ENCODE data around the gene BTBD9.
"Not testable (repeated sequence)": the region's sequence is repeated elsewhere in the genome, so short reads cannot be mapped to it uniquely, and the experiment has no call there.

The BTBD9 gene

GRCh38 chr6:38427492-38428210, 212.1 kb downstream of the BTBD9 start:
- in situ Hi-C loops (cut with HindIII; ENCODE audit: low sequenced_read_pairs) = no loop called here
- H3K4me3 ChIP-seq (ENCODE audit: low read depth, low read length) = no peak overlapping the region
- DNase-seq (ENCODE audit: low read depth) = no peak
- no peak for TF ChIP-seq CTCF (IDR thresholded peaks at IDR 0.05; ENCODE audit: low read depth, low read length, missing control alignments)

- DNase-seq (ENCODE audit: low read depth); in situ Hi-C loops (cut with HindIII; ENCODE audit: low sequenced_read_pairs); H3K4me3 ChIP-seq (ENCODE audit: low read depth, low read length): not testable (repeated sequence)
Measured at GRCh38 chr6:38425788-38426488, 213.8 kb downstream of the BTBD9 start.

- in situ Hi-C loops (cut with HindIII; ENCODE audit: low sequenced_read_pairs) = no loop called here
- DNase-seq (ENCODE audit: low read depth) = no peak
- TF ChIP-seq CTCF (IDR thresholded peaks at IDR 0.05; ENCODE audit: low read depth, low read length, missing control alignments) = no peak
- H3K4me3 ChIP-seq (ENCODE audit: low read depth, low read length) = no peak overlapping the region
Measured at GRCh38 chr6:38423746-38424145, 216.0 kb downstream of the BTBD9 start.

GRCh38 chr6:38420207-38420606, 219.5 kb downstream of the BTBD9 start:
- DNase-seq (ENCODE audit: low read depth) = no peak
- no peak for TF ChIP-seq CTCF (IDR thresholded peaks at IDR 0.05; ENCODE audit: low read depth, low read length, missing control alignments)
- no peak overlapping the region for H3K4me3 ChIP-seq (ENCODE audit: low read depth, low read length)
- in situ Hi-C loops (cut with HindIII; ENCODE audit: low sequenced_read_pairs) = no loop called here

- in situ Hi-C loops (cut with HindIII; ENCODE audit: low sequenced_read_pairs) = no loop called here
- DNase-seq (ENCODE audit: low read depth) = no peak
- no peak for TF ChIP-seq CTCF (IDR thresholded peaks at IDR 0.05; ENCODE audit: low read depth, low read length, missing control alignments)
- H3K4me3 ChIP-seq (ENCODE audit: low read depth, low read length) = no peak overlapping the region
Measured at GRCh38 chr6:38417521-38417920, 222.2 kb downstream of the BTBD9 start.

DNA sequence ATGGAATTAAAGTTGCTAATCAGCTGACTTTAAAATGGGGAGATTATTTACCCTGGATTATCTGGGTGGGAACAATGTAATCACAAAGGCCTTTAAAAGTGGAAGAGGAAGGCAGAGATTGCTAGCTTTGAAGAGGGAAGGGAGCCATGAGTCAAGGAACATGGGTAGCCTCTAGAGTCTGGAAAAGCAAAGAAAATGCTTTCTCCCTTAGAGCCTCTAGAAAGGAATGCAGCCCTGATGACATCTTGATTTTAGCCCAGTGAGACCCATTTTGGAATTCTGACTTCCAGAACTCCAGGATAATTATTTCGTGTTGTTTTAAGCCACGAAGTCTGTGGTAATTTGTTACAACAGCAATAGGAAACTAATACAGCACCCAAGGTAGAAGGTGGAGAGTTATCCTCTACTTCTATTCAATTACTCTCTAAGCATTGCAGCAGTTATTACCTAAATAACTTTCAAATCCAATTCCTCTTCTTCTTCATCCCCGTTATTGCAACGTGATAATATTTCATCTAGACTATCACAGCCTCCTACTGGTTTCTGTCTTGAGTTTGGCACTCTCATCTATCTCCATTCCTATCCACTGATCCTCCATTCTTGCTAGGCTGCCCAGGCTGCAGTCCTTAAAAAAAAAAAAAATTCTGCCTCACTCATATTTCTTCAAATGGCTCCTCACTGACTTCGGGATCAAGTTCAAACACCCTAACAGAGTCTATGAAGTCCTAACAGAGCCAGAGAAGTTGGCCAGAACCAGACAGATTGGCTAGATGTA, 224.3 kb downstream of the BTBD9 start:
- DNase-seq (ENCODE audit: low read depth) = no peak
- H3K4me3 ChIP-seq (ENCODE audit: low read depth, low read length) = no peak overlapping the region
- in situ Hi-C loops (cut with HindIII; ENCODE audit: low sequenced_read_pairs) = no loop called here
- no peak for TF ChIP-seq CTCF (IDR thresholded peaks at IDR 0.05; ENCODE audit: low read depth, low read length, missing control alignments)
